ENCODE data around the gene APBB1IP.
"Not testable (repeated sequence)": the region's sequence is repeated elsewhere in the genome, so short reads cannot be mapped to it uniquely, and the experiment has no call there.

Gene APBB1IP

DNA sequence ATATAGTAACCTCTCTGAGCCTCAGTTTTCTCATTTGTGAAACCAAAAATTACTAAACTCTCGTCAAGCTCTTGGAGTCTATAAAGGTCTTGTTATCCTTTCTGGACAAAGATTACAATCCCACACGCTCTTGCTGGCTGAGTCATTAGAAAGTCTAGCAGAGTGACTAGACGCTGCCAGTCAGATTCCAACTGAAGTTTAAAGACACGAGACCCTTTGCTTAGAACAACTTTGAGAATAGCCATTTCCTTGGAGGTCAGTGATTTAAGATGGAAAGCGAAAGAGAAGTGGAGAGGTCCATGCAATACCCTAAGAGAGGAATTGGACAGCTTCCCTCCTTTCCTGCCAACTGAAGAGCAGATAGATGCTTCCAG lies 119.5 kb downstream of the APBB1IP start:
- no peak for DNase-seq (ENCODE audit: low spot score)

DNA sequence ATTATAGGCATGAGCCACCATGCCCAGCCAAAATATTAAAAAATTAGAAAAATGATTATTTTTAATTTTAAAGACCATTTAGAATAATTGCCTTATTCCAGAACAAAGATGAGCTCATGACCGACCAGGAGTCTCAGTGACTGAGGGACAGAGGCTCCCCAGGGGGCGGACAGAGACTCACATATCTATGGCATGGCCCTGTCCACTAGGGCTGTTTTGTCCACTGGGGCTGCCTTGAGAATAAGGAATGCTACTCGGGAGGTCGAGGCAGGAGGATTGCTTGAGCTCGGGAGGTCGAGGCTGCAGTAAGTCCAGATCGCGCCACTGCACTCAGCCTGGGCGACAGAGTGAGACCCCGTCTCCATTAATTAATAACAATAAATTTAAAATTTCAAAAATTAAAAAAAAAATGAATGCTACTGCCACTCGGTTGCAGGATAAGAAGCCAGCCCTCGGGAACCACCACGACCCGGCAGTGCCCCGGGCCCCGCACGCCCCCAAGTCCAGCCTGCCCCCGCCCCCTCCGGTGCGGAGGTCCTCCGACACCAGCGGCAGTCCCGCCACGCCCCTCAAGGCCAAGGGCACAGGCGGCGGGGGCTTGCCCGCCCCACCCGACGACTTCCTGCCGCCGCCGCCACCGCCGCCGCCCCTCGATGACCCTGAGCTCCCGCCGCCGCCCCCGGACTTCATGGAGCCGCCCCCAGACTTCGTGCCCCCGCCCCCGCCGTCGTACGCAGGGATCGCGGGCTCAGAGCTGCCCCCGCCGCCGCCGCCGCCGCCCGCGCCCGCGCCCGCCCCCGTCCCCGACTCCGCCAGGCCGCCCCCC lies 128.6 kb downstream of the APBB1IP start:
- DNase-seq (ENCODE audit: low spot score): no peak

DNA sequence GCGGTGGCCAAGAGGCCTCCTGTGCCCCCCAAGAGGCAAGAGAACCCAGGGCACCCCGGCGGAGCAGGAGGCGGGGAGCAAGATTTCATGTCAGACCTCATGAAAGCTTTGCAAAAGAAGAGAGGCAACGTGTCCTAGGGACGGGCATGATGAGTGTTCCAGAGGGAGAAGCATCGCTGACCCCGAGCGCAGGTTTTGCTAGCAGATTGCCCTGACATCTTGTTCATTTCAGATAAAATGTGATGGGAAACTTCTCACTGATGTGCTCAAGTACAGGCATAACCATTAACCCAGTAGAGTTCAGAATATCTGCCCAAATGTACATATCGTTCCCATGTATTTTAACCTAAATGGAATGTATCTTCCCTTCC lies 129.2 kb downstream of the APBB1IP start:
- DNase-seq (ENCODE audit: low spot score): no peak

DNA sequence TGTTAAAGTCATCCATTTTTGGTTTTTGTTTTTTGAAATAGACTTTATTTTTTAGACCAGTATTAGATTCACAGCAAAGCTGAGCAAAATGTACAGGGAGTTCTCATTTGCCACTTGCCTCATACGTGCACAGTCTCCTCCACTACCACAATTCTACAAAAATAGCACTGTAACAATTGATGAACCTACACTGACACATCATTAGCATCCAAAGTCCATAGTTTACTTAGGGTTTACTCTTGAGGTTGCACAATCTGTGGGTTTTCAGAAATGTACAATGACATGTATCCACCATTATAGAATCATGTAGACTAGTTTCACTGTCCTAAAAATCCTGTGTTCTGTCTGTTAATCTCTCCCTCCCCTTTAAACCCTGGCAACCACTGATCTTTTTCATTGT lies 133.5 kb downstream of the APBB1IP start:
- no peak for DNase-seq (ENCODE audit: low spot score)

DNA sequence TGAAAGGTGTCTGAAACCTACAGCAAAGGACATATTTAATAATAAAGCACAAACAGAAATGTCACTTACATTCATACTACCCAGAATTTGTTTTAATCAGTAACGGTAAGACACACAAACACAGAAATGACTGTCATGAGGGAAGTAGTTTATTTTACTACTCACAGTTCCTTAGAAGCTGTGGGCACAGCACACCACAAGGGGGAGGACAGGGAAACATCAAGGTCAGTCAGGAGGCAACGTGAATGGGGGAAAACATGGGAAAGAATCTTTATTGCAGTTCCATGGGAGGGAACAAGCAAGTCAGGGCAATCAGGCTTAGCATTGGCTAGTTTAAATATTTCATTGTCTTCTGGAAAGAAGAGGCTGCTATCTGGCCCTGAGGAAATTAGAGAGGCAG lies 135.5 kb downstream of the APBB1IP start:
- no peak for DNase-seq (ENCODE audit: low spot score)

DNA sequence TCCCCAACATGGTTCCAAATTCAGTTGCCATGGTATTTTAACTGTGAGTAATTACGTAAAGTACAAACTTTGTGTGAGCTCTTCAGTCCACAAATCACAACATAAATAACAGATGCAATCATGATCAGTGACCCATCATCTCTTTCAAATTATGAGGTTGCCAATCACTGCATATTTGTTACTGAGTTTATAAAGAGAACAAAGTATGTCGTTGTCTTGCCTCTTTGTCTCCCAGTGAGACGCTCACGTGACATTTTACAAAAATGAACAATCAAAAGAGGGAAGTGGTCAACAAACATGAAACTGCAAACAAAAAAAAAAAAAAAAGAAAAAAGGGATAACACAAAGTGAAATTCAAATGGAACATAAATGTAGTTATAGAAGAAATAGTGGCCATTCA lies 136.6 kb downstream of the APBB1IP start:
- DNase-seq (ENCODE audit: low spot score): peak; percentile 25

DNA sequence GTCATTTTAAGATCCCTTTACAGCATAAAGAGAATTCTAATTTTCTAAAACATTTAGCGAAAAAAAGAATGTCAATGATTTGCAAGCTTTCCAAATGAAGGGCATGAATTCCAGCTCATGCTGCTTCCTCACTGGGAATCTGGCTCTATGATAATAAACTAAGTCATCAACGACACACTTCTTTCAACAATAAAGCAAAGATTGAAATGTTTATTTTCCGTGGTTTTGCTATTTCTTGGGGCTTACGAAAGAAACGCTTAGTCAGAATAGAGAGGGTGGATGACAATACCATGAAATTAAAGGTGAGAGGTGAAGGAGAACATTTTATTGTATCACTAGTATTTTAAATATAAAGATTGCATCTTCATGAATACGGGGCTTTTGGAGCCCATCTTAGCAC lies 140.2 kb downstream of the APBB1IP start:
- not testable (repeated sequence) for DNase-seq (ENCODE audit: low spot score)

DNA sequence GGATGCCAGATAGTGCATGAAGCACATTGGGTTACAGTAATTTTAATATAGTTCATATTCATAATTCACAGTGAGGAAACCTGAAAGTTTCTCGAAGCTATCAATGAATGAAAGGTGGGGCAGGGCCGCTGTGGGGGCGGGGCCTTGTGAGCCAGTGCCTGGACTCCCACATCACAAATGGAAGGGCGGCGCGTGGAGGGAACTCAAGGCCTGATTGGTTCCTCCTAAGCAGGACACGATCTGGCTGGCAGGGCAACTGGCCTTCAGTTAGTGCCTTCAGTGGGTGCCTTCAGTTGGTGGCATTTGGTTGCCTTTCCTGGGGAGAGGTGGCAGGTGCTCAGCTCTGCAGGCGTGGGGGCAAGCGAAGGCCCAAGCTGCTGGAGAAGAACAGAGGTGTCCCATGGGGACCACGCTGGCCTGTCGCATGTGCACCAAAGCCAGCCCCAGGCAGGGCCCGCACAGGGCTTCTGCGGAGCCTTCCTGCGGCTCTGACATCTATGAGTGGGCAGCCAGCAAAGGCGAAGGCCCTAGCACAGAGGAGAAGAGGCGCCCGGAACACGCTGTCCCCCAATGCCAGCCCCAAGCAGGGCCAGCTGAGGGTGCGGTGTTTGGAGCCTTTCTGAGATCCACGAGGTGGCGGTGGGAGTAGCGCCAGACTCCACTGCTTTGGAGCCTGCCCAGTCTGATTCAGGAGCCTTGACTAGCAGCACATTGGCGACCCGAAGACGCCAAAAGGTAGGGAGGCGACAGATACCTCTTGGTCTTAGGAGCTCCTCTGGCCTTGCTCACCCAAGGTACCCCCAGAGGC lies 141.3 kb downstream of the APBB1IP start:
- no peak for DNase-seq (ENCODE audit: low spot score)

DNA sequence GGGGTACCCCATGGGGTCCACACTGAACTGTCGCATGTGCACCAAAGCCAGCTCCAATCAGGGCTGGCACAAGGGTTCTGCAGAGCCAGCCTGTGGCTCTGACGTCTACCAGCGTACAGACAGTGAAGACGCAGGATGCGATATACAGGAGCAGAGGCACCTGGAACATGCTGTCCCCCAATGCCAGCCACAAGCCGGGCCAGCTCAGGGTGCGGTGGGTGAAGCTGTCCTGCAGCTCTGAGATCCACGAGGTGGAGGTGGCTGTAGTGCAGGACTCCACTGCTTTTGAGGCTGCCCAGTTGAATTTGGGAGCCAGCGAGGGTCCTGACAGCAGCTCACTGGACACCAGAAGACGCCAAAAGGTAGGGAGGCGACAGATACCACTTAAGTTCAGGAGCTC lies 148.1 kb downstream of the APBB1IP start:
- no peak for DNase-seq (ENCODE audit: low spot score)

DNA sequence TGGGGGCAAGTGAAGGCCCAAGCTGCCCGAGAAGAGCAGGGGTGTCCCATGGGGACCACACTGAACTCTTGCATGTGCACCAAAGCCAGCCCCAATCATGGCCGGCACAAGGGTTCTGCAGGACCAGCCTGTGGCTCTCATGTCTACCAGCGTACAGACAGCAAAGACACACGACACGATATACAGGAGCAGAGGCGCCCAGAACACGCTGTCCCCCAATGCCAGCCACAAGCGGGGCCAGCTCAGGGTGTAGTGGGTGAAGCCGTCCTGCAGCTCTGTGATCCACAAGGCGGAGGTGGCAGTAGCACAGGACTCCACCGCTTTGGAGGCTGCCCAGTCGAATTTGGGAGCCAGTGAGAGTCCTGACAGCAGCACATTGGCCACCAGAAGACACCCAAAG lies 150.5 kb downstream of the APBB1IP start:
- DNase-seq (ENCODE audit: low spot score): no peak

DNA sequence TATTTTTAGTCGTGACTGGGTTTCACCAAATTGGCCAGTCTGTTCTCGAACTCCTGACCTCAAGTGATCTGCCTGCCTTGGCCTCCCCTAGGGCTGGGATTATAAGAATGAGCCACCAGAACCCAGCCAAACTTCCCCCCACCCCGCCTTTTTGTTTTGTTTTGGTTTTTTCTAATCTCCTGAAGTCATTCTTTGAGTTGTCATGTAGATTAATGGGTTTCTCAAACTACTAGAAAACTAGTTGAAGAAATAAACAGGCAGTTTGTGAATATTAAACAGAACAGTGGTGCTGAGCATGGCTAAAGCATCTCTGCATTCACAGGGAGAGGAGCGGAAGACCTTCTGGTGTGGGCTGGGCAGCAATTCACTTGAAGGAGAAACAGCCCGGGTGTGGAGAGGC lies 151.7 kb downstream of the APBB1IP start:
- not testable (repeated sequence) for DNase-seq (ENCODE audit: low spot score)

DNA sequence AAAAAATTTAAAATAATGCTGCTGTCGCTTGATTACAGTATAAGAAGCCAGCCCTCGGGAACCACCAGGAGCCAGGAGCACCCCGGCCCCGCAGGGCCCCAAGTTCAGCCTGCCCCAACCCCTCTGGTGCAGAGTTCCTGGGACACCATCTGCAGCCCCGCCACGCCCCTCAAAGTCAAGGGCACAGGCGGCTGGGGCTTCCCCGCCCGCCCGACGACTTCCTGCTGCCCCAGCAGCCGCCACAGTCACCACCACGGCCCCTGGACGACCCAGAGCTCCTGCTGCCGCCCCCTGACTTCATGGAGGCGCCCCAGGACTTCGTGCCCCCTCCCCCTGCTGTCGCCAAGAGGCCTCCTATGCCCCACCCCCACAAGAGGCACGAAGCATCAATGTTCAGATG lies 155.8 kb downstream of the APBB1IP start:
- no peak for DNase-seq (ENCODE audit: low spot score)

DNA sequence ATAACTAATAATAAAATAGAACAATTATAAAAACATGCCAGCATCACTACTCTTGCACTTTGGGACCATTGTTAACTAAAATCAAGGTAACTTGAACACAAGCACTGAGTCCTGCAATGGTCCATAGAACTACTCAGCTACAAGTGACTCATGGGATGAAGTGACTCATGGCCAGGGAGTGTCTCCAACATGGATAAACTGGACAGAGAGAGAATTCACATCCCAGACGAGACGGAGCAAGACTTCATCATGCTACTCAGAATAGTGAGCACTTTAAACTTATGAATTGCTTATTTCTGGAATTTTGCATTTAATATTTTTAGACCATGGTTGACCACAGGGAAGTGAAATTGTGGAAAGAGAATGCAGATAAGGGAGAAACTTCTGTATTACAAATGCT lies 165.1 kb downstream of the APBB1IP start:
- not testable (repeated sequence) for DNase-seq (ENCODE audit: low spot score)

DNA sequence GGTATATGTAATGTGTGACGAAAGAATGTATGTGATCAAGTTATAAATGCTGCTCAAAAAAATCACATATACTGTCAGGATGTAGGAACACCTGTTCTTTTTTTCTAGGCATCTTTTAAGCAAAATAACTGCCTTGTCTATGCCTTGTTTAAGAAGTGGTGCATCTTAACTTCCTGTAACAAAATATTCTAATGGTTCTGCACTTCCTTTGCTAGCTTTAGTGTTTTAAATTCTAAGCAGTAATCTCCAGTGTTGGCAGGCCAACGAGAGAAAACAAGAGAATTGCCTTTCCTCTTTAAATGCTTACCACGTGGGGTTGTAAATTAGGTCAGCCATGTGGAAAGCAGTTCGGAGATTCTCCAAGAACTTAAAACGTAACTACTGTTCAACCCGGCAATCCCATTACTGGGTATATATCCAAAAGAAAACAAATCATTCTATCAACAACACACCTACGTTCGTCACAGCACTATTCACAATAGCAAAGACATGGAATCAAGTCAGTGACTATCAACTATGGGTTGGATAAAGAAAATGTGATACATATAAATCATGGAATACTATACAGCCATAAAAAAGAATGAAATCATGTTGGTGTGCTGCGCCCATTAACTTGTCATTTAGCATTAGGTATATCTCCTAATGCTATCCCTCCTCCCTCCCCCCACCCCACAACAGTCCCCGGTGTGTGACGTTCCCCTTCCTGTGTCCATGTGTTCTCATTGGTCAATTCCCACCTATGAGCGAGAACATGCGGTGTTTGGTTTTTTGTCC lies 166.4 kb downstream of the APBB1IP start:
- DNase-seq (ENCODE audit: low spot score): not testable (repeated sequence)

DNA sequence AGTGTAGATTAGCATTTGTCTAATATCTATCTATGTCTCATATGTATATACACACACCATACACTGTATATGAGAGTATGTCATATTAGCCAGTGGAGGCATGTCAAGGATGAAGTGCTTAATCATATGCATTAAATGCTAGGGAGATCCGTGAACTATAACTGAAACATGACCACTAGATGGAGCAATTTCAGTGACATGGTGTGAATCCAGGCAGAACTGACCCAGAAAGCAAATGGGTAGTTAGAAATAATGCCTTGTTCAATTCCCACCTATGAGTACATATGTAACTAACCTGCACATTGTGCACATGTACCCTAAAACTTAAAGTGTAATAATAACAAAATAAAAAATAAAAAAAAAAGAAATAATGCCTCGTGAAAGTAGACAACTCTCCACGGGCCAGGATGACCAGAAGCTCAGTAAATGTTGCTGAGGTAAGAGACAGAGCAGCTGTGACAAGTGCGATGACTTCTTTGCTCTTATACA lies 168.3 kb downstream of the APBB1IP start:
- DNase-seq (ENCODE audit: low spot score): peak; percentile 26

DNA sequence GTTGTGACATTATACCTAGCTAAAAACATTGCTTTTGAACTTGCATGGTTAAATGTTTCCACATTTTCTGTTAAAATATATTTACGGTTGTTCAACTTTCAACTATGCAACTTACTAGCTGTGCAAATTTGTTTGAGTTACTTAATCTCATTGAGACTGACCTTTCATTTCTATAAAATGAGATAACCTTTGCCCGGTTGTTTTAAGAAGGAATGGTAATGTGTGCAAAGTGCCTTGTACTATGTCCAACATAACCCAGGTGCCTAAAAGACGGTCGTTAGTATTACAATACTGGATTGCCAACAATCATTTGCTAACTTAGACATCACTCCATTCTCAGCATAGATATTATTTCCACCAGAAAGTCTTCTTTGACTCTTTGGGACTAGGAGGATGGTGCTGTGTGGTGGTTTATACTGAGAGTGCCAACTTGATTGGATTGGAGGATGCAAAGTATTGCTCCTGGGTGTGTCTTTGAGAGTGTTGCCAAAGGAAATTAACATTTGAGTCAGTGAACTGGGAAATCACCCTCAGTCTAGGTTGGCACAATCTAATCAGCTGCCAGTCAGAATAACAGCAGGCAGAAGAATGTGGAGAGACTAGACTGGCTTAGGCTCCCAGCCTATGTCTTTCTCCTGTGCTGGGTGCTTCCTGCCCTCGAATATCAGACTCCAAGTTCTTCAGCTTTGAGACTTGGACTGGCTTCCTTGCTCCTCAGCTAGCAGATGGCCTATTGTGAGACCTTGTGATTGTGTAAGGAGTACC lies 174.2 kb downstream of the APBB1IP start:
- no peak for DNase-seq (ENCODE audit: low spot score)
